K562 (cell line): ENCODE results near the gene MYMX. TPM values are rescaled to one million over a fixed set of nuclear protein-coding genes. Genes with fewer than 3 reads are reported as not detected.
A peak's percentile ranks its signal among the peaks of the same experiment; 100 is the strongest.

ENCODE experiments used
- ARID3B ChIP-seq: fragments of 250-450 bp; sonication (Bioruptor Pico); IDR thresholded peaks from 2 replicates; pipeline ENCODE4 v1.4.0; 2020; ENCODE audit warnings: borderline replicate concordance
- ESRRB ChIP-seq: fragments of 250-450 bp; sonication (Bioruptor Pico); IDR thresholded peaks from 2 replicates; pipeline ENCODE4 v1.5.0; 2020; ENCODE audit warnings: mild to moderate bottlenecking, moderate library complexity, borderline replicate concordance
- FOXJ2 ChIP-seq: fragments of 200-800 bp; sonication (Bioruptor generic); IDR thresholded peaks from 2 replicates; pipeline ENCODE4 v1.6.1; 2016; ENCODE audit warnings: missing genetic modification characterization, missing compliant biosample characterization
- FOXP4 ChIP-seq: sonication (generic); formaldehyde crosslinking; IDR thresholded peaks from 2 replicates; pipeline ENCODE4 v1.8.0; 2022; ENCODE audit warnings: mild to moderate bottlenecking, missing genetic modification reagents, borderline replicate concordance
- GTF3C2 ChIP-seq: IDR thresholded peaks from 3 replicates; pipeline ENCODE4 v1.6.1; 2011; ENCODE audit warnings: borderline replicate concordance, mild to moderate bottlenecking, moderate library complexity; ENCODE audit not compliant: insufficient read length; ENCODE audit errors: extremely low read depth
- NELFE ChIP-seq: IDR thresholded peaks from 2 replicates; pipeline ENCODE4 v1.6.1; 2011; ENCODE audit warnings: mild to moderate bottlenecking; ENCODE audit not compliant: insufficient read depth, insufficient read length
- NFATC3 ChIP-seq: fragments of 450-650 bp; IDR thresholded peaks from 2 replicates; pipeline ENCODE4 v1.6.1; 2017; ENCODE audit warnings: mild to moderate bottlenecking
- NFXL1 ChIP-seq: fragments of 450-650 bp; formaldehyde crosslinking; IDR thresholded peaks from 2 replicates; pipeline ENCODE4 v1.4.0; 2021; ENCODE audit warnings: mild to moderate bottlenecking
- POLR2AphosphoS5 ChIP-seq: IDR thresholded peaks from 2 replicates; pipeline ENCODE4 v1.6.1; 2011; ENCODE audit warnings: mild to moderate bottlenecking, low read depth, low read length, moderate library complexity; ENCODE audit not compliant: control insufficient read depth, insufficient read depth
- RNF2 ChIP-seq: sonication (generic); IDR thresholded peaks from 2 replicates; pipeline ENCODE4 v1.6.1; 2016
- SRSF1 ChIP-seq: fragments of 200-400 bp; formaldehyde crosslinking; IDR thresholded peaks from 2 replicates; pipeline ENCODE4 v1.6.1; 2017; ENCODE audit warnings: mild to moderate bottlenecking, low read depth, low read length, moderate library complexity
- SRSF3 ChIP-seq: fragments of 200-400 bp; formaldehyde crosslinking; IDR thresholded peaks from 2 replicates; pipeline ENCODE4 v1.6.1; 2016; ENCODE audit warnings: mild to moderate bottlenecking, low read length, moderate library complexity; ENCODE audit not compliant: insufficient read depth
- TCF7L2 ChIP-seq: fragments of 150-350 bp; IDR thresholded peaks from 2 replicates; pipeline ENCODE4 v1.6.1; 2016; ENCODE audit warnings: low read depth, mild to moderate bottlenecking, low read length, moderate library complexity
- ZBTB49 ChIP-seq: sonication (generic); formaldehyde crosslinking; IDR thresholded peaks from 2 replicates; pipeline ENCODE4 v1.8.0; 2022; ENCODE audit warnings: missing genetic modification reagents, mild to moderate bottlenecking, borderline replicate concordance
- ZBTB8A ChIP-seq: fragments of 450-650 bp; IDR thresholded peaks from 2 replicates; pipeline ENCODE4 v1.6.1; 2018; ENCODE audit warnings: mild to moderate bottlenecking, moderate library complexity; ENCODE audit not compliant: partially characterized antibody
- ZBTB9 ChIP-seq: fragments of 450-650 bp; formaldehyde crosslinking; IDR thresholded peaks from 2 replicates; pipeline ENCODE4 v1.4.0; 2020; ENCODE audit warnings: mild to moderate bottlenecking, moderate library complexity
- polyA plus RNA-seq, 8 experiments: library from polyadenylated mRNA; depleted of rRNA in 4 of 8; stranded (reverse) in 5 of 8; unstranded in 3 of 8; fragments of >200 nt; fragmentation: Nextera tagmentation in 2 of 8; fragmentation: Illumina TruSeq in 1 of 8; extraction: Ambion mirVana in 2 of 8; extraction: Trizol in 1 of 8; gene quantifications; 2 replicates each; pipeline versions ENCODE4 v1.2.1 to v1.2.3, GENCODE V29; 2011 to 2014; ENCODE audit warnings: inconsistent platforms in 1 of 8, missing spikeins in 1 of 8
- total RNA-seq, 7 experiments: library from RNA; depleted of rRNA in 6 of 7; stranded (reverse); fragments of >200 nt in 6 of 7; fragmentation: Illumina TruSeq in 2 of 7; extraction: Trizol in 2 of 7; gene quantifications; 2 replicates each; pipeline versions ENCODE4 v1.2.1 to v1.2.3, GENCODE V29; 2011 to 2021; ENCODE audit warnings: low replicate concordance in 1 of 7

Gene MYMX
- total and polyA plus RNA-seq, 9 of the 15 experiments (the other 6 are each of a cell fraction or from before 2014, with no cell fraction given) = 0.12 TPM; not detected in 8

GRCh38 chr6:44257025-44257752 is 40.5 kb downstream of the MYMX start, which contains the start of gene SLC35B2 (continued):
- no peak for TF ChIP-seq ESRRB (CRISPR knock-in tag)
- TF ChIP-seq POLR2AphosphoS5 = peak; percentile 12
- no peak for TF ChIP-seq NELFE
- peak; percentile 85; the same call in 1 of the 2 replicates for TF ChIP-seq ARID3B (CRISPR knock-in tag)
- TF ChIP-seq NFXL1 (CRISPR knock-in tag) = no peak
- peak; percentile 88; the same call in 1 of the 2 replicates for TF ChIP-seq FOXP4 (CRISPR knock-in tag)
- no peak; the same call in 1 of the 2 replicates for TF ChIP-seq RNF2
- TF ChIP-seq NFATC3 = no peak
- peak; percentile 70; the same call in 1 of the 2 replicates for TF ChIP-seq ZBTB49 (CRISPR knock-in tag)
- TF ChIP-seq GTF3C2 = no peak
- TF ChIP-seq SRSF3 = no peak
- no peak for TF ChIP-seq ZBTB8A
- peak; percentile 74; the same call in 1 of the 2 replicates for TF ChIP-seq ZBTB9 (CRISPR knock-in tag)
- no peak for TF ChIP-seq SRSF1
- TF ChIP-seq TCF7L2 = no peak
- no peak for TF ChIP-seq FOXJ2 (tag)
